Neural cell (in vitro differentiated cells): ENCODE data around the gene HK1.

Experiments used
- TAF1 ChIP-seq: IDR thresholded peaks from 2 replicates; pipeline ENCODE4 v1.6.1; 2012; ENCODE audit warnings: low read depth
- TF ChIP-seq, protein P1 (sequence below): fragments of 450-650 bp; IDR thresholded peaks from 2 replicates; pipeline ENCODE4 v1.5.1; 2014; ENCODE audit warnings: antibody characterized with exemption, mild to moderate bottlenecking, moderate library complexity; ENCODE audit not compliant: poor library complexity, severe bottlenecking

DNA sequence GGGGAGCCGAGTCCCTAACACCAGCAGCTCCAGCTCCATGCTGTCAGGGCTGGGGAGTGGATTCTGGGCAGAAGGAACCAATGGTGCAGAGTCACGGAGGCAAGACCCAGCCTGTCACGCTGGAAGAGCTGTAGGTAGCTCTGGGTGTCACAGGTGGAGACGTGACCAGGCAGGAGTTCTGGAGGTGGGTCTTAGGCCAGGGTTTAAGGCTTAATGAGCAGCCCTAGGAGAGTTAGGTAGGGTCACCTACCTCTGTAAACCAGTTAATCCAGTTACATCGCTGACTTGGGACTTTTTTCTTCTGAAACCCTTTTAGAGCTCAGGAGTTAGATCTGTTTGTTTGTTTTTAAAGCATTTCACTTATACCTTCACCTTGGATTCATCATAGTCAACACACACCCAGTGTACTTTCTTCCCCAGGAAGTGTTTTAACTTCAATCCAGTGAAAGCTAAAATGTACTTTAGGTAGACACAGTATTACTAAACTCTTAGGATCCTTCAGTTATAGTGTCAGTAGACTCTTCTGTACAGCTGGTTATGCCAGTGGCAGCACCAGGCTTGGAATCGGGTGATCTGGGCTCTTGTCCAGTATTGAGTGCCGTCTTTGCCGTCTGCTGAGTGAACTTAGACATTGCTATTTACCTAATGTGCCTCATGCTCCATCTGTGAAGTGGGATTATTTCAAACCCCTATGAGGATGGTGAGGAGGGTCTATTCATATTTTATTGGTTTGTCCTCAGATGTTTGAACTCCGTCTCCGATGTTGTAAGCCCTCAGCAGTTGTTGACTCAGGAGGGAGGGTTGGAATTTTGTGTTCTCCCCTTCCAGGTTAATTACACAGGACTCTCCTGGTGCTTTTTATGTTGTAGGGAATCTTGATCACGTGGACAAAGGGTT lies 107.4 kb downstream of the HK1 start:
- TF ChIP-seq TAF1, result no peak
- TF ChIP-seq, protein P1, sequence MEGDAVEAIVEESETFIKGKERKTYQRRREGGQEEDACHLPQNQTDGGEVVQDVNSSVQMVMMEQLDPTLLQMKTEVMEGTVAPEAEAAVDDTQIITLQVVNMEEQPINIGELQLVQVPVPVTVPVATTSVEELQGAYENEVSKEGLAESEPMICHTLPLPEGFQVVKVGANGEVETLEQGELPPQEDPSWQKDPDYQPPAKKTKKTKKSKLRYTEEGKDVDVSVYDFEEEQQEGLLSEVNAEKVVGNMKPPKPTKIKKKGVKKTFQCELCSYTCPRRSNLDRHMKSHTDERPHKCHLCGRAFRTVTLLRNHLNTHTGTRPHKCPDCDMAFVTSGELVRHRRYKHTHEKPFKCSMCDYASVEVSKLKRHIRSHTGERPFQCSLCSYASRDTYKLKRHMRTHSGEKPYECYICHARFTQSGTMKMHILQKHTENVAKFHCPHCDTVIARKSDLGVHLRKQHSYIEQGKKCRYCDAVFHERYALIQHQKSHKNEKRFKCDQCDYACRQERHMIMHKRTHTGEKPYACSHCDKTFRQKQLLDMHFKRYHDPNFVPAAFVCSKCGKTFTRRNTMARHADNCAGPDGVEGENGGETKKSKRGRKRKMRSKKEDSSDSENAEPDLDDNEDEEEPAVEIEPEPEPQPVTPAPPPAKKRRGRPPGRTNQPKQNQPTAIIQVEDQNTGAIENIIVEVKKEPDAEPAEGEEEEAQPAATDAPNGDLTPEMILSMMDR, result no peak
